ENCODE results near the gene NIN. TPM values are rescaled to one million over a fixed set of nuclear protein-coding genes. Genes with fewer than 3 reads are reported as not detected.
A peak's percentile ranks its signal among the peaks of the same experiment; 100 is the strongest.

Gene NIN
- total RNA-seq, 1 experiment from 2014 or later: 36.5 TPM

DNA sequence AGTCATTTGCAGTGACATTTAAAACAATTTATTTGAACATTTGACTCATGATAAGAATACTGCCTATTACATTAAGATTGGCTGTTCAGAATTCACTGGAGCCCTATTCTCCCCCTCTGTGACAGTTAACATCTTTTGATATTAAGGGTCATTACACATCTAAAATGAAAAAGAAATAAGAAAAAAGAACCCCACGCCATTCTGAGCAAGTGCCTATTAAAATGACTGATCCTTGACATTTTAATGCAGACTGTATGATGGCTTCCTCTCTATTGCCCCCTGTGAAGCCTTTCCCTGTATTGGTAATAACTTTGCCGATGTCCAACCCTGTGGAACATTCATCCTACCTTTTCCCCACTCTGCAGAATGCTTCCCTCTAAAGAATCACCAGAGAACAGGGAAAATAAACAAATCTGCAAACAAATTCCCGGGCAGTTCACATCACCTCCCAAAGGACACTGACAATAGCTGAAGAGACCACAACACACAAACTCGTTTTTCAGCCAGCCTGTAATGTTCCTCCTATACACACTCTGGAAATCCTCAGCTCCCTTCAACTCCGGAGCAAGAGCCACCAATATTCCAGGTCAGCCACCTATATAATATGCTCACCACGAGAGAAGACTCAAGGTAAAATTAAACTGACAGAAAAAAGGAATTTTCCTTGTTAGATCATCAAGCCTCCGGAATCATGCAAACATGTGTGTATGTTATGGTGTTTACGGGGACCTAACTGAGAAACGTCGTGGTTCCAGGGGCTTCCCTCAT is 2.1 kb downstream of the NIN start:
- no peak overlapping the region for H3K27ac ChIP-seq
- H3K4me3 ChIP-seq: no peak overlapping the region
- peaks cover 34% of the 10 kb centered on the region for H3K79me2 ChIP-seq (ENCODE audit: low read depth)
- H3K27me3 ChIP-seq (ENCODE audit: insufficient read depth, low read depth): no peaks in the 10 kb centered on the region
- H3F3A ChIP-seq (ENCODE audit: insufficient read depth, low read depth): no peaks in the 10 kb centered on the region
- intact Hi-C loops (cut with micrococcal nuclease; ENCODE audit: unreplicated experiment): no loop called here
- peak overlapping the region; percentile 95 for H3K4me2 ChIP-seq
- BruUV-seq (replicated peaks): TSS peak; percentile 35
- H3K9me3 ChIP-seq (ENCODE audit: insufficient read depth, low read depth): no peaks in the 10 kb centered on the region
- 0 out of 2 replicates have a peak, but pooled peaks cover 8% of the 10 kb centered on the region for H3K4me1 ChIP-seq (replicated peaks; ENCODE audit: insufficient read depth)
- H4K20me1 ChIP-seq (ENCODE audit: insufficient read depth): peaks cover 15% of the 10 kb centered on the region
- no peak for DNase-seq
- H3K36me3 ChIP-seq (ENCODE audit: low read depth): no peaks in the 10 kb centered on the region
- no peaks in the 10 kb centered on the region for H3K9me2 ChIP-seq (ENCODE audit: insufficient read depth)
- ChIA-PET POLR2A (ENCODE audit: unreplicated experiment) (no interaction called here), CTCF (interaction anchor here (0.5 kb wide), 1 partner anchor 1195 kb away, joined by 3 read pairs; no protein-coding TSS in a partner anchor)
- no peak for TF ChIP-seq EZH2 (IDR thresholded peaks at IDR 0.05; ENCODE audit: low read depth)
- TF ChIP-seq, protein P1, sequence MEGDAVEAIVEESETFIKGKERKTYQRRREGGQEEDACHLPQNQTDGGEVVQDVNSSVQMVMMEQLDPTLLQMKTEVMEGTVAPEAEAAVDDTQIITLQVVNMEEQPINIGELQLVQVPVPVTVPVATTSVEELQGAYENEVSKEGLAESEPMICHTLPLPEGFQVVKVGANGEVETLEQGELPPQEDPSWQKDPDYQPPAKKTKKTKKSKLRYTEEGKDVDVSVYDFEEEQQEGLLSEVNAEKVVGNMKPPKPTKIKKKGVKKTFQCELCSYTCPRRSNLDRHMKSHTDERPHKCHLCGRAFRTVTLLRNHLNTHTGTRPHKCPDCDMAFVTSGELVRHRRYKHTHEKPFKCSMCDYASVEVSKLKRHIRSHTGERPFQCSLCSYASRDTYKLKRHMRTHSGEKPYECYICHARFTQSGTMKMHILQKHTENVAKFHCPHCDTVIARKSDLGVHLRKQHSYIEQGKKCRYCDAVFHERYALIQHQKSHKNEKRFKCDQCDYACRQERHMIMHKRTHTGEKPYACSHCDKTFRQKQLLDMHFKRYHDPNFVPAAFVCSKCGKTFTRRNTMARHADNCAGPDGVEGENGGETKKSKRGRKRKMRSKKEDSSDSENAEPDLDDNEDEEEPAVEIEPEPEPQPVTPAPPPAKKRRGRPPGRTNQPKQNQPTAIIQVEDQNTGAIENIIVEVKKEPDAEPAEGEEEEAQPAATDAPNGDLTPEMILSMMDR (conservative IDR thresholded peaks at IDR 0.05): no peak
- no peak overlapping the region for H2AFZ ChIP-seq

DNA sequence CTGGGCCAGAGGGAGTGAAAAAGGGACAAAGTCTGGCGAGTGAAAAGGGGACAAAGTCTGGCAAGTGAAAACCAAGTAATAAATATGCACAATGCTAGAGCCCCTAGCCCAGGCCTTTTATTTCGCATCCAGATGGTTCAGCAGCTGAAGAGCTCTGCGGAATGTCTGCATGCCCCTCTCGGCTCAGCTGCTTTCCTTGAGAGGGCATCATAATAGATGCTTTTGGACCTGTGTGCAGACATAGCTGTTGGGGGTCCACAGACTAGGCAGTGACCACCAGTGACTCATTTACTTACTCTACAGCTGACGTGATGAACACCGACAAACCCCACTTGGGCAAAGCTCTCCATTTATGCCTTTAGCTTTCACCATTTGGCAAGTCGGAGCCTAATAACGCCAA is 4.3 kb downstream of the NIN start:
- ChIA-PET CTCF (no interaction called here), POLR2A (ENCODE audit: unreplicated experiment) (interaction anchor here (0.6 kb wide), 1 partner anchor 886 kb away, joined by 3 read pairs; no protein-coding TSS in a partner anchor)
- Histone ChIP-seq H3K9me2 (ENCODE audit: insufficient read depth) (no peaks in the 10 kb centered on the region), H3K9me3 (ENCODE audit: insufficient read depth, low read depth) (no peaks in the 10 kb centered on the region), H3K4me3 (no peak overlapping the region), H3K4me1 (replicated peaks; ENCODE audit: insufficient read depth) (0 out of 2 replicates have a peak, but pooled peaks cover 8% of the 10 kb centered on the region), H3K79me2 (ENCODE audit: low read depth) (peaks cover 34% of the 10 kb centered on the region), H4K20me1 (ENCODE audit: insufficient read depth) (peaks cover 15% of the 10 kb centered on the region), H3K27ac (no peak overlapping the region), H3K4me2 (no peak overlapping the region), H3F3A (ENCODE audit: insufficient read depth, low read depth) (no peaks in the 10 kb centered on the region), H3K36me3 (ENCODE audit: low read depth) (no peaks in the 10 kb centered on the region), H2AFZ (no peak overlapping the region), H3K27me3 (ENCODE audit: insufficient read depth, low read depth) (no peaks in the 10 kb centered on the region)
- intact Hi-C loops (cut with micrococcal nuclease; ENCODE audit: unreplicated experiment): no loop called here
- TF ChIP-seq, protein P1 (conservative IDR thresholded peaks at IDR 0.05): no peak
- TF ChIP-seq EZH2 (IDR thresholded peaks at IDR 0.05; ENCODE audit: low read depth): no peak
- BruUV-seq (replicated peaks): no TSS peak
- DNase-seq: no peak

DNA sequence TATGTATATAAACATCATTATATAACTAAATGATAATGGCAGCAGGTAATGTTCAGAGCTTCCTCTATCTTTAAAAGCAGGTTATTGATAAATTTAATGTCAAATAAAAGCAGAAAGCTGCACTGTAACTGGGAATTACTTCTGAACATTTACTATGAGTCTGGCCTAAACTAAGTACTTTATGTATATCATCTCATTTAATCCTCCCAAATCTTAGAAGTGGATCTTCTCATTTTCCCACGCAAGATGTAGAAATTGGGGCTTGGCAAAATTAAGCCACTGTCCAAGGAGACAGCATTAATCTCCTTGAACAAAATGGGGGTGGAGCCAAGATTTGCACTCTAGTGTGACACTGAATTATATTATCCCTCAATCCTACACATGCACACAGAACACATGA is 5.7 kb downstream of the NIN start:
- Histone ChIP-seq H3K79me2 (ENCODE audit: low read depth) (peaks cover 34% of the 10 kb centered on the region), H3K27me3 (ENCODE audit: insufficient read depth, low read depth) (no peaks in the 10 kb centered on the region), H3K36me3 (ENCODE audit: low read depth) (no peaks in the 10 kb centered on the region), H3K27ac (no peak overlapping the region), H2AFZ (no peak overlapping the region), H3K4me3 (no peak overlapping the region), H3K9me2 (ENCODE audit: insufficient read depth) (no peaks in the 10 kb centered on the region), H3F3A (ENCODE audit: insufficient read depth, low read depth) (no peaks in the 10 kb centered on the region), H3K4me2 (no peak overlapping the region), H4K20me1 (ENCODE audit: insufficient read depth) (peaks cover 15% of the 10 kb centered on the region), H3K4me1 (replicated peaks; ENCODE audit: insufficient read depth) (0 out of 2 replicates have a peak, but pooled peaks cover 8% of the 10 kb centered on the region), H3K9me3 (ENCODE audit: insufficient read depth, low read depth) (no peaks in the 10 kb centered on the region)
- TF ChIP-seq, protein P1 (conservative IDR thresholded peaks at IDR 0.05): no peak
- TF ChIP-seq EZH2 (IDR thresholded peaks at IDR 0.05; ENCODE audit: low read depth): no peak
- ChIA-PET CTCF (no interaction called here), POLR2A (ENCODE audit: unreplicated experiment) (no interaction called here)
- BruUV-seq (replicated peaks): no TSS peak
- DNase-seq: no peak
- intact Hi-C loops (cut with micrococcal nuclease; ENCODE audit: unreplicated experiment): no loop called here
